Colonic mucosa (tissue), 4 donors: Measurements from ENCODE around the gene TRIM46. TPM values are rescaled to one million over a fixed set of nuclear protein-coding genes. Genes with fewer than 3 reads are reported as not detected.

Experiments
- DNase-seq: peaks from one replicate; pipeline ENCODE4 v3.0.0-alpha.2; 2020
- H3K27ac ChIP-seq: fragments of 200-600 bp; one replicate; pipeline ENCODE4 v1.8.0; 2021
- H3K27me3 ChIP-seq: fragments of 200-600 bp; one replicate; pipeline ENCODE4 v1.8.0; 2021
- H3K36me3 ChIP-seq: fragments of 200-600 bp; one replicate; pipeline ENCODE4 v1.8.0; 2021
- H3K4me1 ChIP-seq: fragments of 200-600 bp; one replicate; pipeline ENCODE4 v1.8.0; 2021; ENCODE audit warnings: mild to moderate bottlenecking
- H3K4me3 ChIP-seq: fragments of 200-600 bp; one replicate; pipeline ENCODE4 v1.8.0; 2021
- H3K9ac ChIP-seq, 2 donors: one replicate each; pipeline ENCODE4 v1.7.0; 2013; ENCODE audit warnings: control low read depth in 2 of 2, low read depth in 2 of 2, low read length in 2 of 2
- H3K9me3 ChIP-seq: fragments of 200-600 bp; one replicate; pipeline ENCODE4 v1.8.0; 2021
- CTCF ChIP-seq: fragments of 200-600 bp; IDR thresholded peaks from one replicate; pipeline ENCODE4 v1.8.0; 2022; ENCODE audit warnings: antibody characterized with exemption, mild to moderate bottlenecking
- intact Hi-C: fragments of 100-400 bp; cut with DNase I; formaldehyde crosslinking; loops from one replicate; pipeline ENCODE4 v1.14.1; 2022
- total RNA-seq, 2 donors: library from RNA; stranded (reverse); fragmentation: NEBNext Ultra II Directional in 1 of 2; extraction: Animal tissue kit (Norgen Biotek cat#: 25700) in 1 of 2; gene quantifications; one replicate each; pipeline ENCODE4 v1.2.1, GENCODE V29; 2021
- donor health status: healthy.
- donor health status: DM: no; HTN: no; CAD: no.
- donor health status: DM: no; HTN: no; CAD: no.

The TRIM46 gene
- total RNA-seq, 2 donors from 2014 or later, result 0.10 to 0.19 TPM

GRCh38 chr1:155196893-155197638 lies 23.4 kb downstream of the TRIM46 start:
- TF ChIP-seq CTCF, result no peak
- intact Hi-C loops, result no loop called here
- Histone ChIP-seq H3K4me3 (no peak overlapping the region), H3K4me1 (peaks cover 15% of the 10 kb centered on the region), H3K27me3 (no peaks in the 10 kb centered on the region), H3K36me3 (no peaks in the 10 kb centered on the region), H3K27ac (no peak overlapping the region), H3K9ac (no peak overlapping the region), H3K9me3 (no peaks in the 10 kb centered on the region)
- no peak for DNase-seq

GRCh38 chr1:155197901-155198546 lies 24.4 kb downstream of the TRIM46 start:
- Histone ChIP-seq H3K9ac (no peak overlapping the region), H3K27ac (no peak overlapping the region), H3K9me3 (no peaks in the 10 kb centered on the region), H3K27me3 (no peaks in the 10 kb centered on the region), H3K4me3 (no peak overlapping the region), H3K4me1 (peaks cover 15% of the 10 kb centered on the region), H3K36me3 (no peaks in the 10 kb centered on the region)
- no peak for DNase-seq
- intact Hi-C loops, result no loop called here
- TF ChIP-seq CTCF, result no peak

GRCh38 chr1:155198547-155198906 lies 24.9 kb downstream of the TRIM46 start:
- H3K27ac ChIP-seq, result no peak overlapping the region
- H3K27me3 ChIP-seq, result no peaks in the 10 kb centered on the region
- DNase-seq, result no peak
- peaks cover 15% of the 10 kb centered on the region for H3K4me1 ChIP-seq
- intact Hi-C loops, result no loop called here
- no peaks in the 10 kb centered on the region for H3K9me3 ChIP-seq
- H3K9ac ChIP-seq, result no peak overlapping the region
- H3K36me3 ChIP-seq, result no peaks in the 10 kb centered on the region
- H3K4me3 ChIP-seq, result no peak overlapping the region
- TF ChIP-seq CTCF, result no peak

- no peaks in the 10 kb centered on the region for H3K27me3 ChIP-seq
- intact Hi-C loops, result no loop called here
- H3K9ac ChIP-seq, result no peak overlapping the region
- H3K27ac ChIP-seq, result no peak overlapping the region
- no peaks in the 10 kb centered on the region for H3K36me3 ChIP-seq
- no peaks in the 10 kb centered on the region for H3K9me3 ChIP-seq
- no peak for DNase-seq
- H3K4me1 ChIP-seq, result peaks cover 7% of the 10 kb centered on the region
- H3K4me3 ChIP-seq, result no peak overlapping the region
- no peak for TF ChIP-seq CTCF
Observed at GRCh38 chr1:155199792-155200191, 26.1 kb downstream of the TRIM46 start.

DNA sequence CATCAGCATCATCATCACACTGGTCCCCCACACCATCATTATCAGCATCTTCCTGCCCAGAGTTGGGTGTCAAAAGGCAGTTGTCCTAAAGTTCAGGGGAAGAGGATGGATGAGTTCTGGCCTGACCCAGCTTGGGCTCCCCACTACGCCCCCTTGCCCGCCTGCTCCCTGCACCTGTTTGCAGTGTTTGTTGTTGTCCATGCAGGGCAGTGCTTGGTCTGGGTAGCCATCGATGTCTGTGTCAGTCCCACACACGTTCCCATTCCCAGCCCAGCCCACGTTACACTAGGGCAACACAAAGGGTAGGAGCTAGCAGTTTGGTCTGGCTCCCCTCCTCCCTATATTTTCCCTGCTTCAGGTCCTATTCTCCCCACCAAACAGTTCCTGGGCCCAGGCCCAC lies 27.3 kb downstream of the TRIM46 start:
- Histone ChIP-seq H3K4me3 (no peak overlapping the region), H3K9ac (no peak overlapping the region), H3K27me3 (no peaks in the 10 kb centered on the region), H3K4me1 (no peaks in the 10 kb centered on the region), H3K9me3 (no peaks in the 10 kb centered on the region), H3K36me3 (no peaks in the 10 kb centered on the region), H3K27ac (no peak overlapping the region)
- intact Hi-C loops, result no loop called here
- no peak for DNase-seq
- TF ChIP-seq CTCF, result no peak
